GM12875 (cell line): Measurements from ENCODE around the gene DOCK1.

Experiments
- H3K4me3 ChIP-seq: one replicate; pipeline ENCODE4 v1.5.1; 2011; ENCODE audit warnings: low read depth, low read length, control low read depth
- CTCF ChIP-seq: IDR thresholded peaks from 2 replicates; pipeline ENCODE4 v1.5.1; 2011; ENCODE audit warnings: low read depth, mild to moderate bottlenecking, control low read depth, inconsistent platforms, low read length, moderate library complexity, borderline replicate concordance; ENCODE audit not compliant: insufficient read depth

DOCK1 gene

GRCh38 chr10:127210936-127211466 is 305.8 kb downstream of the DOCK1 start:
- H3K4me3 ChIP-seq: no peak overlapping the region
- no peak for TF ChIP-seq CTCF

GRCh38 chr10:127215866-127216265 is 310.6 kb downstream of the DOCK1 start:
- TF ChIP-seq CTCF: no peak
- no peak overlapping the region for H3K4me3 ChIP-seq

GRCh38 chr10:127216274-127216673 is 311.0 kb downstream of the DOCK1 start:
- no peak overlapping the region for H3K4me3 ChIP-seq
- TF ChIP-seq CTCF: no peak

- H3K4me3 ChIP-seq: no peak overlapping the region
- TF ChIP-seq CTCF: no peak
These were observed 311.6 kb downstream of the DOCK1 start for GRCh38 chr10:127216786-127217185.

GRCh38 chr10:127218658-127219057 is 313.4 kb downstream of the DOCK1 start:
- no peak for TF ChIP-seq CTCF
- no peak overlapping the region for H3K4me3 ChIP-seq

GRCh38 chr10:127221281-127221680 is 316.1 kb downstream of the DOCK1 start:
- no peak overlapping the region for H3K4me3 ChIP-seq
- TF ChIP-seq CTCF: no peak

GRCh38 chr10:127227027-127227426 is 321.8 kb downstream of the DOCK1 start:
- no peak for TF ChIP-seq CTCF
- H3K4me3 ChIP-seq: no peak overlapping the region
